Hepatocyte (in vitro differentiated cells): ENCODE data around the gene PLA2G5.

Source experiments
- CTCF ChIP-seq: fragments of 200-600 bp; sonication (generic); IDR thresholded peaks from 2 replicates; pipeline ENCODE4 v1.5.1; 2016; ENCODE audit warnings: antibody characterized with exemption, mild to moderate bottlenecking; ENCODE audit not compliant: poor library complexity
- EZH2 ChIP-seq: fragments of 200-600 bp; sonication (generic); IDR thresholded peaks from 2 replicates; pipeline ENCODE4 v1.6.1; 2016; ENCODE audit warnings: antibody characterized with exemption, mild to moderate bottlenecking, borderline replicate concordance

DNA sequence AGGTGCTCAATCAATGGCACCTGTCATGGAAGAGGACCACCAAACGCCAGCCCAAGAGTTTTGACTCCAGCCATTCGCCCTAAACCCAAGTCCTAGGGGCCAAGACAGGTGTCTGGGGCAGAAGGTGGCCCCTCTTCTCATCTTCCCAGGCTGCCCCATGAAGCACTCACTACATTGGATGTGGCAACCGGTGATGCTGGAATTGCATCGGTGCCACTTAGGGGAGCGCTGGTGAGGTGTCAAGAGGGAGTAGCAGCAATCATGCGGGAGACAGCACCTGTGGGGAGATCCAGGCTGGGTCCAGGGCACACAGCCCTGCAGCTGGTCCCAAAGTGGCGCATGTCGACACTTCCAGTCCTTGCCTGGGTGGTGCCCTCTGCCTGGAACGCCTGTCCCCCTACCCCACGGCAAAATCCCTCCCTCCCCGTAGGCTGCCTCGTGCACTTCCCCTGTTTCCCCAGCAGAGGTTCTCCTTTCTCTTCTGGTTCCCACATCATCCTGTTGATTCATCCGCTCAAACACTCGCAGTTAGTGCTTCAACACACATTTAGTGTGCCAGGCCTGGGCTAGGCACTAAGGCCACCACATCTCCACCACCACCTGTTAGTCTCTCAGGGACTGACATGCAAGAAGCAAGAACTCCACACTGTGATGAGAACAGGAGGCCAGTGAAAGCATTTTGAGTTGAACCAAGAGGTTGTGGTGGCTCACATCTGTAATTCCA, 30.8 kb downstream of the PLA2G5 start:
- peak; percentile 62 for TF ChIP-seq CTCF
- TF ChIP-seq EZH2, result no peak
